Parathyroid adenoma (tissue), 2 donors: ENCODE data around the gene RPL26.

Experiments
- H2AFZ ChIP-seq: fragments of 300-600 bp; sonication (generic); one replicate; pipeline ENCODE4 v1.7.0; 2017; ENCODE audit warnings: antibody characterized with exemption, mild to moderate bottlenecking
- H3K27ac ChIP-seq: fragments of 300-600 bp; sonication (generic); one replicate; pipeline ENCODE4 v1.7.0; 2017
- H3K27me3 ChIP-seq: fragments of 300-600 bp; sonication (generic); one replicate; pipeline ENCODE4 v1.7.0; 2017; ENCODE audit warnings: low read length; ENCODE audit not compliant: control insufficient read depth, insufficient read depth
- H3K36me3 ChIP-seq: fragments of 300-600 bp; sonication (generic); one replicate; pipeline ENCODE4 v1.7.0; 2017; ENCODE audit warnings: low read length; ENCODE audit not compliant: control insufficient read depth, insufficient read depth
- H3K4me1 ChIP-seq: fragments of 300-600 bp; sonication (generic); one replicate; pipeline ENCODE4 v1.7.0; 2017; ENCODE audit warnings: control low read depth
- H3K4me2 ChIP-seq: fragments of 300-600 bp; sonication (generic); one replicate; pipeline ENCODE4 v1.7.0; 2017; ENCODE audit warnings: low read length
- H3K4me3 ChIP-seq: fragments of 300-600 bp; sonication (generic); one replicate; pipeline ENCODE4 v1.7.0; 2017; ENCODE audit warnings: low read depth, low read length
- H3K79me2 ChIP-seq: fragments of 300-600 bp; sonication (generic); one replicate; pipeline ENCODE4 v1.7.0; 2017; ENCODE audit warnings: control low read depth
- H3K9ac ChIP-seq: fragments of 300-600 bp; sonication (generic); one replicate; pipeline ENCODE4 v1.7.0; 2017; ENCODE audit warnings: mild to moderate bottlenecking
- H3K9me3 ChIP-seq: fragments of 300-600 bp; sonication (generic); one replicate; pipeline ENCODE4 v1.7.0; 2017; ENCODE audit warnings: low read length; ENCODE audit not compliant: control insufficient read depth
- CTCF ChIP-seq: fragments of 300-600 bp; sonication (generic); IDR thresholded peaks from one replicate; pipeline ENCODE4 v1.7.0; 2017; ENCODE audit warnings: antibody characterized with exemption, mild to moderate bottlenecking
- donor health status: primary hyperparathyroidism.

Gene RPL26

GRCh38 chr17:8413938-8414337, 30.9 kb upstream of the RPL26 start:
- Histone ChIP-seq H3K4me3 (no peak overlapping the region), H3K4me1 (no peaks in the 10 kb centered on the region), H3K27ac (no peak overlapping the region), H3K27me3 (no peaks in the 10 kb centered on the region), H3K9ac (no peak overlapping the region), H2AFZ (no peak overlapping the region), H3K79me2 (no peaks in the 10 kb centered on the region), H3K4me2 (no peak overlapping the region), H3K36me3 (no peaks in the 10 kb centered on the region), H3K9me3 (no peaks in the 10 kb centered on the region)
- no peak for TF ChIP-seq CTCF

GRCh38 chr17:8413328-8413727, 30.3 kb upstream of the RPL26 start:
- no peak overlapping the region for H2AFZ ChIP-seq
- no peaks in the 10 kb centered on the region for H3K4me1 ChIP-seq
- H3K79me2 ChIP-seq = no peaks in the 10 kb centered on the region
- no peaks in the 10 kb centered on the region for H3K36me3 ChIP-seq
- no peak for TF ChIP-seq CTCF
- H3K4me3 ChIP-seq = no peak overlapping the region
- H3K9me3 ChIP-seq = no peaks in the 10 kb centered on the region
- H3K27ac ChIP-seq = no peak overlapping the region
- no peak overlapping the region for H3K9ac ChIP-seq
- no peak overlapping the region for H3K4me2 ChIP-seq
- no peaks in the 10 kb centered on the region for H3K27me3 ChIP-seq

- Histone ChIP-seq H2AFZ (no peak overlapping the region), H3K4me2 (no peak overlapping the region), H3K27ac (no peak overlapping the region), H3K27me3 (no peaks in the 10 kb centered on the region), H3K9ac (no peak overlapping the region), H3K9me3 (no peaks in the 10 kb centered on the region), H3K4me1 (no peaks in the 10 kb centered on the region), H3K36me3 (no peaks in the 10 kb centered on the region), H3K4me3 (no peak overlapping the region), H3K79me2 (no peaks in the 10 kb centered on the region)
- TF ChIP-seq CTCF = no peak
These were observed 29.1 kb upstream of the RPL26 start for GRCh38 chr17:8412089-8412488.

- Histone ChIP-seq H3K9ac (no peak overlapping the region), H3K27ac (no peak overlapping the region), H3K79me2 (no peaks in the 10 kb centered on the region), H2AFZ (no peak overlapping the region), H3K4me3 (no peak overlapping the region), H3K9me3 (no peaks in the 10 kb centered on the region), H3K4me1 (no peaks in the 10 kb centered on the region), H3K27me3 (no peaks in the 10 kb centered on the region), H3K4me2 (no peak overlapping the region), H3K36me3 (no peaks in the 10 kb centered on the region)
- no peak for TF ChIP-seq CTCF
These were observed 27.9 kb upstream of the RPL26 start for GRCh38 chr17:8410883-8411238.

GRCh38 chr17:8409966-8410882, 27.2 kb upstream of the RPL26 start:
- H3K79me2 ChIP-seq = no peaks in the 10 kb centered on the region
- no peaks in the 10 kb centered on the region for H3K4me1 ChIP-seq
- no peak overlapping the region for H3K4me2 ChIP-seq
- no peak overlapping the region for H3K27ac ChIP-seq
- no peaks in the 10 kb centered on the region for H3K27me3 ChIP-seq
- H3K36me3 ChIP-seq = no peaks in the 10 kb centered on the region
- peak overlapping the region; percentile 59 for H2AFZ ChIP-seq
- peak; percentile 86 for TF ChIP-seq CTCF
- H3K4me3 ChIP-seq = no peak overlapping the region
- no peak overlapping the region for H3K9ac ChIP-seq
- no peaks in the 10 kb centered on the region for H3K9me3 ChIP-seq
